ENCODE results near the gene NRXN3.

The NRXN3 gene

DNA sequence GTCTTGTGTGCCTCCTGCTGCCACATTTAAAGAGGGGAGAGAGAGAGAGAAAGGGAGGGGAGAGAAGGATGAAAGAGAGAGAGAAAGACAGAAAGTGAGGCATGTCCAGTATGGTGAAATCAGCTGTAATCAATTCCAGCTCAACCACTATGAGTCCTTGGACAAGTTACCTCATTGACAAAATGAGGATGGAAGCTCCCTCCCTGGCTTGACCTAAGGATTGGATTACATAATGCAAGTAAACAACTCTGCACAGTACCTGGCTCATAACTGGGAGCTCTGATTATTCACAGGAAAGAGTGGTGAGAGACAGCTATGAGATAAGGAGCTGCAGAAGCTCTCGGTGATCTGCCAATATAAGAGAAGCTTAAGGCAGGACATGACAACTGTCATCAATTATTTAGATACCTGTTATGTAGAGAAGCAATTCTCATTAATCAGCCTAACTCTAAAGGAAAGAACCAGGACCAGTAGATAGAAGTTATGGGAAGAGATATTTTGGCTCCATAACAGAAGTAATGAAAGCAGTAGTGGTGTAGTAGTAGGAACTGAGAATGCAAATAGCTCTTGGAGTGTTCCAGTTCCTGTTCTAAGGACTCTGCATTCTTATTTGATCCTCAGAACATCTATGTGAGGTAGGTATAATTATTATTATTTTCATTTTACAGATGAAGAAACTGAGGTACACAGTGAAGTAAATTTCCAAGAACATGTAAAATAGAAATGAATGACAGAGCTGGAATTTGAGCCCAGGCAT, 1249.6 kb downstream of the NRXN3 start:
- no peak for DNase-seq (ENCODE audit: low read depth)

DNA sequence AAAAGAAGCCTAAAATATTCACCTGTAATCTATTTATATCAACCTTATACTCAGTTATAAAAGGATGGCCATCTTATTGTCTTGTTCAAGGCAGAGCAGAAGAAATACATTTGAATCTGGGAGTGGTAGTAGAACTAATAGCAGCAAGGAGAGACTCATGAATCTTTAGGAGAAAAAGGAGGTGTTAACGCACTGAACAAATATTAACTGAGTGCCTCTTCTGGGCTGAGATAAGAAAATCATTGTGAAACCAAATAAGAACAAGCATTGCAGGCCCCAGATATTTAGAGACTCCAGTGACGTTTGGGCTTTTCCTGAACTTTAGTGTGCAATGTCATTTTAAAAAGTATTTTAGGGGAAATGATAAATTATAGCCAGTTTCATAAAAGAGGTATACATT, 1250.6 kb downstream of the NRXN3 start:
- DNase-seq (ENCODE audit: low read depth): no peak

GRCh38 chr14:79421811-79422210, 1251.6 kb downstream of the NRXN3 start:
- DNase-seq (ENCODE audit: low read depth): no peak

- DNase-seq (ENCODE audit: low read depth): no peak
Observed at GRCh38 chr14:79424462-79424861, 1254.3 kb downstream of the NRXN3 start.

DNA sequence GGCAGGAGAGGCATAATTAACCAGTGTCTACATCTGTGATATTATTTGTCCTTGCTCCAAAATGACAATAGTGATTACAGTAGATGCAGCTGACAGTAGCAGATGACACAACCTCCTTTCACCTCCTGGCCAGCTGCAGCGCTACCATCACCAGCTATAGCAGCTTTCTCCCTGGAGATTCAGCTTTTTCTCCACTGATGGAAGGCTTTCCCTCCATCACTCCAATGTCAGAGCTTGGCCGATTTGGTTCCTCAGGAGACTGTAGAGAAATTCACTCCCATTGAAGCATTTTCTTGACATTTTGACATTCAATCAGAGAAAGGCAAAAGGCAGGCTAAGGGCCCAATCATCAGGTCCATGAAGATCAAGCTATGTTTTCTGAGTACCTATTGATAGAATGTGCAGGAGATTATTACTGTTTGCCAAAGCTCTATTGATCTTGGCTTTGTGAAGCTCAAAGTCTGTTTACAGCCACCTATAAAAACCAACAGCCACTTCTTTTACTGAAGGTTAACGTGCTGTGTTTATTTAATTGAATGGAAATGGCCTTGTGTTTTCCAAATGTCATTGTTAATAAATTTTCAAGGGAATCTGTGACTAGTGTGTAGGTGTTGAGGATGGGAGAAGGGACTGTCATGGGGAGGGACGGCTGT, 1256.1 kb downstream of the NRXN3 start:
- no peak for DNase-seq (ENCODE audit: low read depth)

DNA sequence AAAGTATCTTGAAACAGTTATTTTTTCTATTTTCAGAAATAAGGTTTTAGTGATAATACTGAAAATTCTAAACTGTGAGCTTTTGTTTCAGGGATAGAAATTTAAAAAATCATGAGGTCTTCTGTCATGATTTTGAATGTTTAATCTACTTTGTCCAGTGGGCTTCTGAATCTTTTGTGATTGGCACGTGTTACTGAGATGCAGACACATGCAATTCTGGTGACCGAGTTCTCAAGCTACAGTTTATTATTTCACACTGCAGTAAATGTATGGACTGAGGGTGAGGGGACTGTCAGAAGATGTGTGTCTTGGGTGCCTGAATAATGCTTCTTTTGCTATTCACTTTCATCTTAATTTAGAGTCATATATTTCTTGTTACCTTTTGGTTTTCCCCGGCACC, 1262.5 kb downstream of the NRXN3 start:
- no peak for DNase-seq (ENCODE audit: low read depth)

DNA sequence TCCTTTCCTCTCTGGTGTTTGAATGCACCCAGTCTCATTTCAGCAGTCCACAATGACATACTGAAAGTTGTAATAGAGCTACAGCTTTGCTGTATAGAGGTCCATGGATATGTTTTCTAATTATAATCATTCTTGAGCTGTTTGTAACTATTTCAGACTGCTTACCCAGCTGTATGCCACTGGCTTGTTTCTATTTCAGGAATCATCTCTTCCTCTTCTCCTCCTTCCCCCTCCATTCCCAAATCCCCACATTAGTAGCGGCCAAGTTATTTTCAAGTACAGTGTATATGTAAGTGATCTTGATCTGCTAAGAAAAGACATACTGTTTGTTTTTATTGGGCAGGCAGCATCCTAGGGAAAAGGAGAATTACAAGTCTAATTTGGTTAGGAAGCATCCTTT, 1266.2 kb downstream of the NRXN3 start:
- DNase-seq (ENCODE audit: low read depth): no peak

GRCh38 chr14:79437951-79438350, 1267.8 kb downstream of the NRXN3 start:
- DNase-seq (ENCODE audit: low read depth): no peak

- DNase-seq (ENCODE audit: low read depth): no peak
Observed at GRCh38 chr14:79438696-79439342, 1268.6 kb downstream of the NRXN3 start.

- DNase-seq (ENCODE audit: low read depth): no peak
Observed at GRCh38 chr14:79442786-79443185, 1272.6 kb downstream of the NRXN3 start.

DNA sequence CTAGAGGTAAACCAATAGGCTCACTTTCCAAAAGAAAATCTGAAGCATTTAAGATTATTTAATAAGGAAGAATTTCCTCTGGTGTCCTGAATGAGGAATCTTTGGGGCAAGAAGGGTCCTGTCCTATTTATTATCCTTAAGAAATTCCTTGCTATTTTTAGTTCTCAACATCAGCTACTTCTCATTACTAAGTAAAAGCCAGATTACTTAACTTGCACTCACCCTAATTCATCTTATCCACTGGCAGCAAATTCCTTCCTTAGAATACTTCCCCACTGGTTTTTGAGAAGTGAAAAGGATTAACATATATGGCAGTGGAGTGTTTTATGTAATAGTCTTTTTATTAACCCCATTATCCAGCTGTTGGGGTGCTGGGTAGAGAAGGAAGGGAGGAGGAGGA, 1273.4 kb downstream of the NRXN3 start:
- DNase-seq (ENCODE audit: low read depth): no peak

- DNase-seq (ENCODE audit: low read depth): no peak
Observed at GRCh38 chr14:79448960-79449359, 1278.8 kb downstream of the NRXN3 start.

- DNase-seq (ENCODE audit: low read depth): no peak
Observed at GRCh38 chr14:79451601-79452000, 1281.4 kb downstream of the NRXN3 start.

DNA sequence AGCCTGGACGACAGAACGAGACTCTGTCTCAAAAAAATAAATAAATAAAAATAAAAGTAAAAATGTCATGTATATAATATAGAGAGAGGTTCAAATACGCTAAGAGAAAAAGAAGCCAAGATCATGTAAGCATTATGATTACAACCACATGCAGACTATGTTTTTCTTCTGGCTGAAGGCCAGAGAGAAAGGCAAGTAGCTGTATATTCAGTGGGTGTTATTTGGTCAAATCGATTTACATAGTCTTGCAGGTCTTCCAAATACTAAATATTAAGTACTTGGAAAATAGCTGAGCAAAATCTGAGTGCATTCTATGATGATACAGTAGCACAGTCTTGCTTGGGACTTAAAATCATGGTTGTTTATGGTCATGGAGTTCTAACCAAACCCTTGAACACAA, 1283.1 kb downstream of the NRXN3 start:
- no peak for DNase-seq (ENCODE audit: low read depth)

DNA sequence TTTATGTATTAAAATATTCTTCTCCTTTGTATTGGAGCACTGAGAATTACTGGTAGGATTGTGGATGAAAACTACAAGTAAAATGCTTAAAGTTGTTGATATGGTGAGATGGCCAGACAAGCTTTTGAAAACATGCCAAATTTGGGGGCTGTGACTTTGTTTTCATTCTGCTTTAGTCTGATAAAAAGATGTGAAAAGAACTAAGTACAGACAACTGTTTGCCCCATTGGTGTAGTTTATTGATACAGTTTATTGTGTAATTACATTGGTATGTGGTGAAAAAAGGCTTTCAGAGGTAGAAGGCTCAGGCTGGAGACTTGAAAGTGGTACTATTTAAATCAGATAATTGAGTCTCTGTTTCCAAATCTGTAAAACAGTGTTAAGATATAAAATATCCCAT, 1294.3 kb downstream of the NRXN3 start:
- no peak for DNase-seq (ENCODE audit: low read depth)

DNA sequence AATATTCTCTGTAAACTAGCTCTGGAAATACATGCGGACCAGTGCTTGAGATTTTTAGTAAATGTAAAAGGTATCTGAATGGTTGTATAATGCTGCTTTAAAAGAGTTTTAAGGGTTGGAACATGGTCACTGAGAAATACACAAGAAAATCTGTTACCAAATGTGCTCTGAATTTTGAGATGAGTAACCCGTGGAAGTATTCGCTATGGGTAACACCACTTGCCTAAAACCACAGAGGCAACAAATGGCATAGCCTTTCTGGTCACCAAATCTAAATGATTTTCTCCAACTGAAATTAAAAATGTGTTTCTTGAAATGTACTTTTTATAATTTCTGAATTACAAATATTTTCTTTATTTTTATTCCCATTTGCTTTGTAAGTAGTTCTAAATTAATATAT, 1295.5 kb downstream of the NRXN3 start:
- no peak for DNase-seq (ENCODE audit: low read depth)

DNA sequence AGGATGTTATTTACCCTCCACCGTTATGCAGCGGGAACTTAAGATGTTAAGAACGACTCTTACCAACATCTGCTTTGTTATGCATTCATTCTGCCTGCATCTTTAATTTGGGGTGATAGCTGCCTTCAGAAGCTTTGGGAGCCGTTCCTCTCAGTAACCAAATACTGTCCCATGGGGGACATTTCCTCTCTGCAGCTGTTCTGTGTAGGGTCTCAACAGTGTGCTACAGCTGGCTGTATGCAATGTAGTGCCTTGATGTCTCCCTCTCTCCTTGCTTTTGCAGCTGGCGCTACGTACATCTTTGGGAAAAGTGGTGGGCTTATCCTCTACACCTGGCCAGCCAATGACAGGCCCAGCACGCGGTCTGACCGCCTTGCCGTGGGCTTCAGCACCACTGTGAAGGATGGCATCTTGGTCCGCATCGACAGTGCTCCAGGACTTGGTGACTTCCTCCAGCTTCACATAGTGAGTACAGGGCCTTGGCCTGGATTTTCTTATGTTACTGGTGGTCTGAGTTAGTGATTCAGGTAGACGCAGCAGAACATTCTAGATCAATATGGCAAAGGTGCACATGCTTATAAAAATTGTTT, 1296.9 kb downstream of the NRXN3 start:
- no peak for DNase-seq (ENCODE audit: low read depth)

DNA sequence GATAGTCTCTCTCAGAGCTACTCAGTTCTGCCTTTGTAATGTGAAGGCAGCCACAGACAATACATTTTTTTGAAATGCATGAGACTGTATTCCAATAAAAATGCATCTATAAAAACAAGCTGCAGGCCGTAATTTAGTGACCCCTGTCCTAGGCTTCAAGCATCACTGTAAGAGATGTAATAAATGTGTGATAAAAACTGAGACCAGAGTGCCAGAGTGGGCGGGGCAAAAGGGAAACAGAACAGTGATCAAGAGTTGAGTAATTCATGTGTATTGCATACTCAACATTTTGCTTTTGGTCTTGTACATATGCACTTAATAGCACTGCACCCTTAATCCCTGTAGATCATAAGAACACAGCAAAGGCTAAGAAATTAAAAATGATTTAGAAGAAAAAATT, 1297.7 kb downstream of the NRXN3 start:
- DNase-seq (ENCODE audit: low read depth): no peak

GRCh38 chr14:79468486-79468885, 1298.3 kb downstream of the NRXN3 start:
- DNase-seq (ENCODE audit: low read depth): no peak

DNA sequence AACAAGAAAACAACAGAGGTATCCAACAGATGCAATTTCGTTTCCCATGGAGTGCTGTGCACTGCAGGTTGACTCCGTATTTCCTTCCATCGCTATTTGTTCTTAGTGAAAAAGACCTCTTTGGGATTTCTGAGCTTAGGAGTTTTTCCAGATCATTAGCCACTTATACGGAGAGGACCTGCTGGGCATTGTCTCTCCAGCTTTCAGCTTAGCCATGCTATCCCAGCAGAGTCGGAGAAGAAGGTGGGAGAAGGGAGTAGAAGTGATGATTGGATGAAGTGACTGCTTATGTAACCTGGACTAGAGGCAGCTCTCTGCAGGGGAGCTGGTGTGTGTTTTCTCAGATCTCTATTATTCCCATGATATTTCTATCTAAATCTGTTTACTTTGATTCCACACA, 1303.5 kb downstream of the NRXN3 start:
- no peak for DNase-seq (ENCODE audit: low read depth)

DNA sequence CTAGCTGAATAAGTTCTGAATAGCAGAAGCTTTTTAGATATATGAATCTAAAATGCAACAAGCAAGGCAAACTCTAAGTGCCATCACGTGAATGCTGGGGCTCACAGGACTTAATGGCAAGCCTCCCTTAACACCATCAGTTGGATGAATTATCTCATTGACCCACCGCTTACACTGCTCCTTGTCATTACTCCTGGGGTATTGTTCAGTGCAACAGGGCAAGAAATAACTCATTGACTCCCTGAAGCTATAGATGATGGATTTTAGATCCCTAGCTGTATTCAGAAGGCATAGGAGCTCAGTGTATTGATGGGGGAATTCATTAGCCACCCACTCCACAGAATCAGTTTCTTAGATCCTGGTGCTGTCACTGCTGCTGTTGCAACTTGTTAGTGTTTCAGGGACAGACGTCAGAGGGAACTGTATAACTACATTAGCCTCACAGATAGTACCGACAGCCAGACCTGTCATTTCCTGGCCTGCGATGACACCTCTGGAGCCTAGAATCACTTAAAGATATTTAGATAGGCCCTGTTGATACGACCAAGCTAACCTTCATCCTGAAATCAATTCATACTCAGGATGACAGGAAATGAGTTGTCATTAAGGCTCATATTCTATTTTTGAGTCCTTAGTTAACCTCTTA, 1305.8 kb downstream of the NRXN3 start:
- no peak for DNase-seq (ENCODE audit: low read depth)

DNA sequence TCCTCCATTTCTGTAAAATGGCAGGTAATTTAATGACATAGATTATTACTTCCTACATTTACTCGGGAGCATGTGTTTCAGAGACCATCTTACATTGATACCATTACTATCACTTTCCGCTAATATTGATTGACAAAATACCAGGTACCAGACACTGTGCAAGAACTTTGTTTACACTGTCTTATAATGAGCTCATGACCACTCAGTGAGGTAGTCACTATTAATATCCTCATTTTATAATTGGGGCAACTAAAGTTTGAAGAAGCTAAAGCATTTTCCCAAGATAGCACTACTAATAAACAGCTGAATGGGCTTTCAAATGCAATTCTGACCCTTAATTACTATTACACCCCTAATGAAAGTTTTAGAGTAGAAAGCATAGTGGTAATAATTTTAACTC, 1306.4 kb downstream of the NRXN3 start:
- no peak for DNase-seq (ENCODE audit: low read depth)

GRCh38 chr14:79480212-79480611, 1310.0 kb downstream of the NRXN3 start:
- no peak for DNase-seq (ENCODE audit: low read depth)

All from GM04503 (cell line).